Renal cortical epithelial cell (primary cell): Measurements from ENCODE around the gene WNK2. TPM values are rescaled to one million over a fixed set of nuclear protein-coding genes. Genes with fewer than 3 reads are reported as not detected.
"Not testable (repeated sequence)": the region's sequence is repeated elsewhere in the genome, so short reads cannot be mapped to it uniquely, and the experiment has no call there.

Source experiments
- DNase-seq: peaks from one replicate; pipeline ENCODE4 v3.0.0-alpha.2; 2011; ENCODE audit warnings: low read depth
- total RNA-seq: library from RNA; depleted of rRNA; stranded (reverse); fragments of >200 nt; gene quantifications from 2 replicates; pipeline ENCODE4 v1.2.3, GENCODE V29; 2014

WNK2 gene
- total RNA-seq, 1 donor from 2014 or later, result not detected

DNA sequence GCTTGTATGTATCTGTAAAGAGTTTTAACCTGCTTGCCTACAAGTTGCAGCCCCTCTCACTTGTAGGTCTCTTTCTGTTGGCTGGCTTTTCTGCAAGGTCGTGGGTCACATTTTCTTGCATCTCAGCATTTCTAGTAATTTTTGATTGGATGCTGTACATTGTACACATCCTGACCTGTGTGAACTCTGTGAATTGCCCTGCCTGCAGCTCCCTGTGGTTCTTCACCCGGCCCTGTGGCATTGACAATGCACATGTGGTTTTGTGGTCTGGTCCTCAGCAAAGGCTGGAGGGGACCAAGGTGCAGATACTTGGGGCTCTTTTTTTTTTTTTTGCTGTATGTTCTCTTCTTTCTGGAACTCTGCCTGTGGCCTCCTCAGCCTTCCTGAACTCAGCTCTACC lies 53.6 kb downstream of the WNK2 start:
- no peak for DNase-seq

DNA sequence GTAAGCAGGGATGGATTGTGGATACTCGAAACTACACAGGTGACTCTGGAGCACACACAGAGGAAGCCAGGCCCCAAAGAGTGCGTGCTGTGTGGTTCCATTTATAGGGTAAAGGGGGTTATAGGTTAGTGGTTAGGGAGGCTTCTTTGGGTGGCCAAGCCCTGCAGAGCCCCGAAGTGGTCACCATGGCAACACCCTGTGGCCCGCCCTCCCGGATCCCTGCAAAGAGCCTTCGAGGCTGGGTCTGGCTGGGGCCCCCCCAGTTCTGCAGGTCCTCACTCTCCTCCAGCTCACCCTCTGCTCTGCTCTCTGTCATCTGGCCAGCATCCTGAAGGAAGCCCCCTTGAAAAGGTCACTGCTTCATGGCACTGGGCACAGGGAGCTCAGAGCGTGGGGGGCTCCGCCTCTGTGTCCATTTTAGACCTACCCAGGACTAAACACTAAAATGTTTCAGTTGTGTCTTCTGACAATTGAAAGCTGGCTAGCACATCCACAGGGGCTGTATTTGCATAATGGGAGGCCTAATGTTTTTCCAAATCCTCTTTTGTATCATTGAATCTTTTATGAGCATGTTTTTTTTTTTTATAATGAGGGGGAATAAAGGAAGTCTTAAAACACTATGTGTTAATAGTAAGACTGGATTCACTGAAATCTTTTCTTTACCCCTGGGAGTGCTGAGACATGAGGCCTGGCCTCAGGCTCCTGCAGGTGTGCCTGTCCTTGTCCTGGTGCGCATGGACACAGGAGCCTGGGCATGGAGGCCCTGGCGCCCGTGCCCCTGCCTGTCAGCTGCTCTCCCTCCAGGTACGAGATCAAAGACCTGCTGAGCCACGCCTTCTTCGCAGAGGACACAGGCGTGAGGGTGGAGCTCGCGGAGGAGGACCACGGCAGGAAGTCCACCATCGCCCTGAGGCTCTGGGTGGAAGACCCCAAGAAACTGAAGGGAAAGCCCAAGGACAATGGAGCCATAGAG lies 55.3 kb downstream of the WNK2 start:
- no peak for DNase-seq

DNA sequence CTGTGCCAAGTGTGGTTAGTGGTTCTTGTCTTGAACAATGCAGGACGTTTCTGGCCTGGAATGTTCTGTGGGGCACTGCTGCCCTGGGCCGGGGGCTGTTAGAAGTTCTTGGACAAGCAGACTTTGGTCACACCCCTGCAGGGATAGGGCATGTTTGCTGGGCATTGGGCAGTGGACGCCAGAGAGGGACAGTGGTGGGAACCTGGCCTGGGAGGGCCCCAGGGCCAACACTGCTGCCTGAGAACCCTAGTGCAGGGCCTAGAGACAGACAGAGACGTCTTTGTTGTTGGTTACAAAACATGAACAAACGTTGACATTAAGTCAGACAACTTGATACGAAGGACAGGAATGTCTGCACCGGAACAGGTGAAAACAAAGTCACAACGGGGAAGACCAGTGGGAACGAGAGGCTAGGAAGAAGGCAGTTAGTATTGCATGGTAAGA lies 57.0 kb downstream of the WNK2 start:
- no peak for DNase-seq

DNA sequence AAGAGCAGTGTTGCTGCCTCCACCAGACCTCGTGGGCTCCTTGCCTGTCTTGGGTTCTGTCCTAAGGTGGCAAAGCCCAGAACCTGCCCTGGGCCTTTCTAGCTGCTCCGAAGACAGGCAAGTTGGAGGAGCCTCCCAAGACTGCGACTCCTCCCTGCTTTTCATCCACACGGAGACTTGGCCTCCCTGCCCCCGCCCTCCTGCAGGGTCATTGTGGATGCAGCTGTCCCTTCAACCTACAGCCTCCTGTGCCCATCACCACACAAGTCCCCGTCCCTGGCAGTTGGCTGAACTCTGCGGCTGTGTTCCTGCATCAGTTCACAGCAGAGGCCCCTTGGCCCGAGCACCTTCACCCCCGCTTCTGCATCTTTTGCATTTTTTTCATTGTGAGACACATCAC lies 59.2 kb downstream of the WNK2 start:
- no peak for DNase-seq

DNA sequence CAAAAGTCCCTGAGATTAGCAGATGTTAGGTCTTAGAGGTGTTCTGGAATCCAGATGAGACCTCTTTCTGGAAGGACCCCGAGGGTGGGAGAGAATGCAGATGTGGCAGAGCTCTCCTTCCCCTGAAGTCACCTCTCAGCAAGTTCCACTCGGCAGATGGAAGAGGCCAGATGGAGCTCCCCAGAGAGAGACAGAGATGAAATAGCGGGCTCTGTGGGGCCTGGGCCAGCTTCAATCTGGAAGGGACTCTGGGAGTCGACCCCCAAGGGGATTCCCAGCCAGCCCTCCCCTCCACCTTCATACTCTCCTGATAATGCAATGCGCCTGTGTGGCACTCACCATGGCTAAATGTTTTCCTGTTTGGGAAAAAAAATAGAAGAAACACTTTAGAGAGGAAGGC lies 60.2 kb downstream of the WNK2 start:
- DNase-seq, result no peak

DNA sequence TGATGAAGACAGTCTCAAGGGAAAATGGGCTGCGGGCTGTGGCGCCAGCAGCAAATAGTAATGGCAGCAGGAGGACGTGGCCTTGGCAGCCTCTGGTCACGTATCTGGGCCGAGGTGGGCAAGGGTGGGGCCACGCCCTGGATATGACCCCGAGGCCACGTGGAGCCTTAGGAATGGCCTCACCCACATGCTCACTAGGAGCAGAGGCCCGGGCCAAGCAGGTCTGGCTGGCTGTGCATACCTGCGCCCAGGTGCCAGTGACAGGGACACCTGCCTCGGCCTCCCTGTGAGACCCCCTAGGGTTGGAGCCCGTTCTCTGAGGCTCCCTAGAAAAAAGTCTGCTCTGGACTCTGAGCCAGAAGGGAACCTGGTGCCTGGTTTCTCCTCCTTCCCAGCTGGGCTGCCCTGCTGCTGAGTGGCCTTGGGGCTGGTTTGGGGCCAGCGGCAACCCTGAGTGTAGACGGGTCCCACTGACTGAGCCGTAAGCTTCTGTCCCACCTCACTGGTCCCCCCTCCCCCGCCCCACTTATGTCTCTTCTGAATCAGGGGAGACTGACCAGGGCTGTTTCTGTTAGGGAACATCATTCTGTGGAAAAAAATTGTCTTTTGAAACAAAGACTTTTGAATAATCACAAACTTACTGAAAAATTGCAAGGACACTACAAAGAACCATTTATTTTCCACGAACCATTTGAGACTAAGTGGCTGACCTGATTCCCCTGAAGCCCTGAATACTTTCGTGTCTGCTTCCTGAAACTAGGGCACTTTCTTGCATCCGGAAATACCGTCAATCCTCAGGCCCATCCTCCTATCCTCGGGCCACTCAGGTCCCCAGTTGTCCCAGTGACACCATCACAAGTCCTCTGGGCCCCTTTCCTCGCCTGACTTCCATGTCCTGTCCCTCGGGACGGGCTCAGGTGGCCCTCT lies 60.8 kb downstream of the WNK2 start:
- no peak for DNase-seq

DNA sequence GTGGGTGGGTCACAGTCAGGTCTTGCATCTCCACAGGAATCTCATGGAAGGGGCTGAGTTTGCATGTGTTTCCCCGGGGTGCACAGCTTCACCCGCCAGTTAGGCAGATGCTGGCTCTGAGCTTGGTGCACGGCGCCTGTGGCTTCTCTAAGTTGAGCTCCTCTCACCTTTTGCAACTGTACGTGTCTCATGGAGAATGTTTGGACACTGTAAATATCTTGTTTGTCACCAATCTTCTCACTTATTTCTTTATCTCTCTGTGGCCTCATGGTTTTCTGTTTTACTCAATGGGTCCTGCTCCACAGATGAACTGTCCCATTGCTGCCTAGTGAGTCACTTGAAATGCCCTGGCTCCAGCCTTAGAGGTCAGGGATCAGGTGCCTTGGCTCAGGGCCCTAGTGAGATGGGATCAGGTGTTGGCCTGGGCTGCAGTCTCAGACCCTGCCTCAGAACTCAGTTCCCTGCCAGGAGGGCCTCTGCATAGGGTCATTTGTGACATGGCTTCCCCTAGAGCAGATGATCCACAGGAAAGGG lies 61.6 kb downstream of the WNK2 start:
- DNase-seq, result no peak

DNA sequence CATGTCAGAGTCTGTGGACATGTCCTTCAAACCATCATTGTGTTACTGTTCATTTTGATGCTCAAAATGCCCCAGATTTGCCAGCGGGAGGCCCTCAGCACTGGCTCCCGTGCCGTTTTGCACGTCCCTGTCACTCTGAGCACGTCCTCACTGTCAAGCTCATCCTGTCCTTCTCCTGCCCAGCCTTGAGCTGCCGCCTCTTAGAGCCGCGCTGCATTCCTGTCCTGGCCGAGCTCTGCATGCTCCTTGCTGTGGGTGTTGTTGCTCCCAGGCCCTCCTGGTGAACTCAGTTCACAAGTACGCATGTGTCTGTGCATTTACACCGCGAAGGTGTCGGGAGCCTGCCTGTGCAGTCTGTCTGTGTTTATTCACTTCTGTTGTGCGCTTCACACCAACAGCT lies 62.2 kb downstream of the WNK2 start:
- no peak for DNase-seq

DNA sequence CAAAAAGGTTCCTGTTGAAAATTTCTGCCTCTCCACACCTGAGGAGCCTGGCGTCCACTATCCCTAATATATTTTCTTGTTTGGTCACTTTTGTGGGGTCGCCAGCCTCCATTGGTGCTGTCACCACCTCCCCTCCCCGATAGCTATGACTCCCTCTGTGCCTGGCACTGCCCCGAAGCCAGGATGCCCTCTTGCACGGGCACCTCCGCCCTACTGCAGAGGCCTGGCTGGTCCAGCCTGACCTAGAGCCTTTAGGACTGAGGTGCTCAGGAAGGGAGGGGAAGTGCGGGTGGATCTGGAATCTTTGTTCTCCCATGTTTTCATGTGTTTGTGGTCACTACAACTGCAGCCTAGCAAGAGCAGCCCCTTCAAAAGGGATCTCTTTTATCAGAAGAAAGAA lies 62.6 kb downstream of the WNK2 start:
- no peak for DNase-seq

DNA sequence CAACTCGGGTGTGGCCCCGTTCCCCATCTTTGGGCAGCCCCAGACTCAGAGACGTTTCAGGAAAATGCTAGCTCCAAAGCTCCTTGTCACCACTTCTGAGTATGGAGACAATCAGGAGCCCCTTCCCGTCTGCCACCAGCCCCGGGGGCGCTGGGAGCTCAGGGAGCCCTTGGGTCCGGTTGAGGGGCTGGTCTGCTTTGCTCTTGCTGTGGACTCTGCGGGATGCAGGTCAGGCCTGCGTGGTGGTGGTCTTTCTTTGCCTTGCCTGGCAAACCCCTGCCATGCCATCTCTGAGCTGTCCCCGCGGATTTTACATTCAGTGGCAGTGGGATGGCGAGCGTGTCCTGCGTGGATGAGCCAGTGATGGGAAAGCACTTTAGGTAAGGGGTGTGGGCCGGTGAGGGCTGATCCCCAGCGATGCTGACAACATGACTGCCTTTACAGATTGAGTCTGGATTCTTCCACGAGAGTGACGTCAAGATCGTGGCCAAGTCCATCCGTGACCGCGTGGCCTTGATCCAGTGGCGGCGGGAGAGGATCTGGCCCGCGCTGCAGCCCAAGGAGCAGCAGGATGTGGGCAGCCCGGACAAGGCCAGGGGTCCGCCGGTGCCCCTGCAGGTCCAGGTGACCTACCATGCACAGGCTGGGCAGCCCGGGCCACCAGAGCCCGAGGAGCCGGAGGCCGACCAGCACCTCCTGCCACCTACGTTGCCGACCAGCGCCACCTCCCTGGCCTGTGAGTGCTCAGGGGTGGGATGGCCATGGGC lies 63.3 kb downstream of the WNK2 start:
- no peak for DNase-seq

DNA sequence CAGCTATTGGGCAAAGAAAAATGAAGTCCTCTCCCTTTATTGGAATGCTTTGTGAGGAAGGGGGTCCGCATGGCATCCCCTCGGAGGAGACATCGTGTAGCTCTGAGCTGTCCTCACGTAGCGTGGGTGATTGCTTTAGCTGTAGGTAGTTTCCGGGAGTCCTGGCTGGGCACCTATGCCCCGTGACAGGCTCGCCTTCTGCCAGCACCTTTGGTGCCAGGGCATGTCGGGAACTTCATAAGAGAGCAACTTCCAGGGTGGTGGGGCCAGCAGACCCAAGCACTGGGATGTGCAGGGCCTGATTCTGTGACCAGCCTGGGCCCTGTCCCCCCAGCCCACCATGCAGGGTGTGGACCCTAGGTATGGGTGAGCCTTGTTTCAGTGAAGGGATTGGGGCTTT lies 64.0 kb downstream of the WNK2 start:
- DNase-seq, result no peak

DNA sequence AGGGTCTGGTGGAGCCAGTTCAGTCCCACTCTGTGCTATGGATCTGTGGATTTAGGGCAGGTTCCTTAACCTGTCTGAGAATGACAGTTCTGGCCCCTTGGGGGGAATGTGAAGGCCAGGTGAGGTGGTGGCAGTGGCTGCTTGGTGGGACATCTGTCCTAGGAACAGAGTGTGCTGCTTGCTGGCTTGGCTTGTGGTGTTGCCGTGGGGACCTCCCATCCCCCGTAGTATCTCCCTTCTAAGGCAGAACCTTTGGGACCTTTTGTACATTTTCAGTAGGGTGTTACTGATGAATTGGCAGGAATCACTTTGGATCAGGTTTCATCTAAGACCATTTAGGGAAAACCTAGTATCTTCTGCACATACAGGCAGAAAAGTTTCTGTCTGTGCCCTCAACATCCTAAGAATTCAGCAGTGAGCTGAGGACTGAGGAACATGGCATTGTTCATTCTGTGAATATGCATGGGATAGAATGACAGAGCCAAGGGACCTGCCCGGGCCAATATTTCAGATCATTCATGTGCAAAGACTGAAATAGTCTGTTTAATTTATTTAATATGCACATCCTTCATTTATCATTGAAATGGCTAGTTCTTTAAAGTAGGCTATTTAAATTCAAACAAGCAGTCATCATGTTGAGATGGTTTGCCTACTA lies 64.6 kb downstream of the WNK2 start:
- DNase-seq, result no peak

DNA sequence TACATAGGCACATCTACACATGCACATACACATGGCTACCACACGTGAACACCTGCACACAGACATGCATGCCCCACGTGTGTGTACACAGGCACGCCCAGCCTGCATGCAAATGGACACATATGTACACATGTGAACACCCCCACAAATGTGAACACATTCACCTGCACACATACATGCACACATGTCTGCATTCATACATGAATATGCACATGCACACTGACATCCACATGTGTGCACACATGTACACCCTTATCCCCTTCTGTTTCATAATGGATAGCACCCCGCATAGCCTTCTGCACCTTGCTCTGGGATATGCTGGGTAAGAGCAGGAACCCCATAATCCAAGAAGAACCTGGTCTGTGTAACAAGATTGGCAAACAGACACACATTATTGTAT lies 66.2 kb downstream of the WNK2 start:
- no peak for DNase-seq

DNA sequence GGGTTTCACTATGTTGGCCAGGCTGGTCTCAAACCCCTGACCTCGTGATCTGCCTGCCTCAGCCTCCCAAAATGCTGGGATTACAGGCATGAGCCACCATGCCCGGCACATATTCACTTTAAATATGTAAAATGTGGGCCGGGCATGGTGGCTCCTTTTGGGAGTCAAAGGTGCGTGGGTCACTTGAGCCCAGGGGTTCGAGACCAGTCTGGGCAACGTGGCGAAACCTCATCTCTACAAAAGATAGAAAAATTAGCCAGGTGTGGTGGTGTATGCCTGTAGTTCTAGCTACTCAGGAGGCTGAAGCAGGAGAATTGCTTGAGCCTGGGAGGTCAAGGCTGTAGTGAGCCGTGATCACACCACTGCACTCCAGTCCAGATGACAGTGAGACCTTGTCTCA lies 67.4 kb downstream of the WNK2 start:
- DNase-seq, result not testable (repeated sequence)

DNA sequence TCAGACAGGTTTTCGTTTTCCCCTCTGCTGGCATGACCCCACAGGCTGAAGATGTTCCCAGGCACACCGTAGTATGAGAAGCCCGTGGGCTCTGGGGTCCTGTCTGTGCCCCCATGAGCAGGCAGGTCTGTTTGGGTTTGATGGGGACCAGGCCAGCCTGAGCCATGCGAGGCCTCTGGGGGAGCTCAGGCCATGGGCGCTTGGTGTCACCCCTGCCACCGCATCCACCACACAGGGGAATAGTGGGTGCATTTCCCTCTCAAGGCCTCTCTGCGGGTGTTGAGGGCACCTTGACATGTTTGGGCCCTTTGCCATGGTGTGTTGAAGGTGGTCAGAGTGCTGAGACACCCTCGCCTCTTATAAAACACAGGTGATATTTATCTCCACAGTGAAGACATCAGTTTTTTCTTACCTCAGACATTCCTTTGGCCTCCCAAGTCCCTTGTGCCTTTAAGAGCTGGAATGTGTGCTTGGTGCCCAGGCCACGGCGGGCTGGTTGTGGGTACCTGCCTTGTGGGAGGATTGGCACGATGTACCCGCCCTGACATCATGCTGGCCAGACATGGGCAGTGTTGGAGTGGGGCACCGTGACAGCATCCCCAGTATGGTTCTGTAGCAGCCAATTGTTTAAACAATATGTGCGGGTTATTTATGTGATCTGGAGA lies 68.3 kb downstream of the WNK2 start:
- no peak for DNase-seq

DNA sequence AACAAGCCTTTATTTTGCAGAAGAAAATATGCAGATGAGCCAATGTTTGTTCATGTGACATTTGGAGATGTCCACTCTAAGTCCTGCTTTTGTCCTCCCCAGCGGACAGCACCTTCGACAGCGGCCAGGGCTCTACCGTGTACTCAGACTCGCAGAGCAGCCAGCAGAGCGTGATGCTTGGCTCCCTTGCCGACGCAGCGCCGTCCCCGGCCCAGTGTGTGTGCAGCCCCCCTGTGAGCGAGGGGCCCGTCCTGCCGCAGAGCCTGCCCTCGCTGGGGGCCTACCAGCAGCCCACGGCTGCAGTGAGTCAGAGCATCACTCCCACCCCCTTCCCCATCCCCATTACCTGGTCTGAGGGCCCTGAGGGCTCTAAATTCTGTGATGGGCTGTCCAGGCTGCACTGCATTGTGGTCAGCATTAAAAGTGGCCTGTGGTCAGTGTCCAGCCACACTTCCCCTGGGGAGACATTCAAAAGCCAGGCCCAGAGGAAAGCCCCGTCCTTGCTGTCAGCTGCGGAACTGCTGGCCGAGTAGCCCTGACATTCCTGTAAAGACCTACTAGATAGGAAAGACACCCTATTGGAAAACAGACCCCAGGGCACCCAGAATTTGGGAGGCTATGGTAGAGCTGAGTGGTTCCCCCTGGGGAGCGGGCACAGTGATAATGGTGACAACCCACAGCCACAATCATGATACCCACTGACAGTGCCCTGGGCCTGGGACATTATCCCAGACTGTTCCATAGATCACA lies 69.0 kb downstream of the WNK2 start:
- DNase-seq, result no peak

DNA sequence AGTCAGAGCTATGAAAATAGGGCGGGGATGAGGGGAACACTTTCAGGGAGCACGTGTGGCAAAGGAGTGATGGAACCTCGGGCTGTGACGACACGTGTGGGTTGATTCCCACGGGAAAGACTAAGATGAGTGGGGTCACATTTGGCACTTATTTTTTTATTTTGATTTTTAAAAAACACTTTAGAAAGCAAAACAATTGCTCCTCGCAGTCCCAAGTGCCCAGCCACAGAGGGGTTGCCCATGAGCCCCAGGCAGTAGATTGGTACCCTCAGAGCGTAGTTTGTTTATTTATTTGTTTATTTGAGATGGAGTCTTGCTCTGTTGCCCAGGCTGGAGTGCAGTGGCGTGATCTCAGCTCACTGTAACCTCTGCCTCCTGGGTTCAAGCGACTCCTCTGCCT lies 69.7 kb downstream of the WNK2 start:
- DNase-seq, result no peak

DNA sequence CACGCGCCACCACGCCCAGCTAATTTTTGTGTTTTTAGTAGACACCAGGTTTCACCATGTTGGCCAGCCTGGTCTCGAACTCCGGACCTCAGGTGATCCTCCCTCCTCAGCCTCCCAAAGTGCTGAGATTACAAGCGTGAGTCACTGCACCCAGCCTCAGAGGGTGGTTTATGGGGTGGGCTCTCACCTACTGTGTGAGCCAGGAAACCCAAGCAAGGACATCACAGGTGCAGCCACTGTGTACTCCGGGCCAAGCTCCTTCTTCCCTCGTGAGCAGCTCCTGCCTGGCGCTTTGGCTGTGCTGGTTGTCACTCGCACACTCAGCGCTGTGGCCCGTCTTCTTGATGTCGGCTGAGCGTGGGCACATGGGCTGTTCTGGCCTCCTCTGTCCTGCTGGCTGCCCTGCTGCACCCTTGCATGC lies 70.1 kb downstream of the WNK2 start:
- DNase-seq, result no peak

DNA sequence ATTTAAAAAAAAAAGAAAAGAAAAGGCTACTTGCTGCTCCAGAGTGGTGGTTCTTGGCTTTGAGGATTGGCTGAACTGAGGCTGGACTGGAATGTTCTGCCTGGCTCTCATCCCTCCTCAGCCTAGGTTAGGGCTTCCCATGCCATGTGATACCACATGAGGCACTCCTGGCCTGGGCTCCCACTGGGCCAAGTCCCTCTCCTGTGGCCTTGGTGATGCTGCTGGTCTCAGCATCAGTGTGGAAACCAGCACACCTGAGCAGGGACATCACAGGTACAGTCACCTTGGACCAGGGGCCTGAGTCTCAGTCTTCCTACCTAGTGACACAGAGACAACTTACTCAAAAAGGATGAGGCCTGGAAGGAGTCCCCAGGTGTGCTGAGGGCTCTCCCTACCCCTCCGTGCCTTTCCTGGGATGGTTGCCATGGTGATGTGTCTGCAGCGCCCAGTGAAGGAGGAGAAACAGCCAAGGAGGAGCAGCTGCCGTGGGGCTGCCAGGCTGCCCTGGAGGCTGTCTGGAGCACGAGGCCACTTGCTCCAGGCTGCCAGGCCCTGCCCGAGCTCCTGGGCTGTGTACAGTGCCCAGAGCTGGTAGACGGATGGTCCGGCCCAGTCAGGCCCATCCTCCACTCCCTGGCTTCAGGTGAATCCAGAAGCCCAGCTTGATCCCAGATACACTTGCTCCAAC lies 71.0 kb downstream of the WNK2 start:
- no peak for DNase-seq
